Stomach (tissue), 4 donors: ENCODE results near the gene REXO1.

Experiments used
- CTCF ChIP-seq, 7 experiments: fragments of 450-650 bp in 4 of 7; fragments of 200-600 bp in 3 of 7; sonication (generic) in 3 of 7; IDR thresholded peaks; one replicate each; pipeline ENCODE4 v1.5.1; 2016 to 2019; ENCODE audit warnings: antibody characterized with exemption in 7 of 7, control low read depth in 2 of 7, mild to moderate bottlenecking in 1 of 7
- EP300 ChIP-seq: sonication (generic); formaldehyde crosslinking; IDR thresholded peaks from one replicate; pipeline ENCODE4 v1.6.1; 2017; ENCODE audit warnings: antibody characterized with exemption
- POLR2A ChIP-seq, 4 donors: fragments of 450-650 bp; IDR thresholded peaks; one replicate each; pipeline ENCODE4 v1.6.1; 2016; ENCODE audit warnings: antibody characterized with exemption in 4 of 4, control low read depth in 2 of 4, mild to moderate bottlenecking in 1 of 4, moderate library complexity in 1 of 4
- POLR2AphosphoS5 ChIP-seq, 3 donors: sonication (generic); formaldehyde crosslinking; IDR thresholded peaks; one replicate each; pipeline ENCODE4 v1.6.1; 2016; ENCODE audit warnings: antibody characterized with exemption in 3 of 3

- TF ChIP-seq CTCF (IDR thresholded peaks at IDR 0.05), result no peak
- no peak for TF ChIP-seq EP300
- TF ChIP-seq POLR2AphosphoS5 (IDR thresholded peaks at IDR 0.05), result no peak
- TF ChIP-seq POLR2A (IDR thresholded peaks at IDR 0.05), result no peak
Observed at GRCh38 chr19:1824252-1824622, 24.0 kb downstream of the REXO1 start.
